GM12878 (cell line): ENCODE data around the gene JADE2. TPM values are rescaled to one million over a fixed set of nuclear protein-coding genes. Genes with fewer than 3 reads are reported as not detected.

Experiments used
- ATAC-seq: fragments of 200-7000 bp; cut with Tn5 transposase; 3 replicates; pipeline ENCODE4 v1.9.1; 2020; ENCODE audit warnings: mild to moderate bottlenecking, moderate library complexity
- BruUV-seq: library from RNA; stranded (reverse); fragments of 400-500 nt; replicated peaks from 2 replicates; lab custom pipeline; 2021; lab: Mats Ljungman, UMichigan
- CTCF ChIA-PET: fragments of 300-600 bp; sonication (Branson Sonifier 250); formaldehyde crosslinking; extraction: SDS; loops from one replicate; lab custom pipeline; 2021; ENCODE audit warnings: inconsistent platforms; lab: Yijun Ruan, JAX
- POLR2A ChIA-PET: fragments of 350-600 bp; formaldehyde crosslinking; extraction: SDS; loops from one replicate; lab custom pipeline; 2021; ENCODE audit warnings: inconsistent platforms; lab: Charles Lee
- RAD21 ChIA-PET: fragments of 300-600 bp; sonication (Branson Sonifier 250); formaldehyde crosslinking; loops from one replicate; lab custom pipeline; 2023; ENCODE audit warnings: antibody characterized with exemption; ENCODE audit not compliant: unreplicated experiment; lab: Charles Lee
- SMC1A ChIA-PET: fragments of 300-600 bp; sonication (Branson Sonifier 250); formaldehyde crosslinking; loops from one replicate; lab custom pipeline; 2023; ENCODE audit not compliant: unreplicated experiment, uncharacterized antibody; lab: Charles Lee
- DNase-seq: peaks from one replicate; pipeline ENCODE4 v3.0.0-alpha.2; 2011; ENCODE audit warnings: low read depth, low spot score
- FAIRE-seq: peaks from 3 replicates; lab custom pipeline; 2011; peaks lifted over from hg19 to GRCh38; lab: Jason Lieb, UNC
- H2AFZ ChIP-seq: 2 replicates; pipeline ENCODE4 v1.6.0; 2011; ENCODE audit warnings: low read depth, low read length, control low read depth; ENCODE audit not compliant: control insufficient read depth
- H3K27ac ChIP-seq: 2 replicates; pipeline ENCODE4 v1.5.1; 2011; ENCODE audit warnings: control low read depth; ENCODE audit not compliant: control insufficient read depth, insufficient read depth
- H3K27me3 ChIP-seq, 2 experiments: replicated peaks in 1 of 2; 2 replicates each; pipeline versions ENCODE4 v1.6.0 to v1.6.1; 2011; ENCODE audit warnings: low read length in 1 of 2; ENCODE audit not compliant: control insufficient read depth in 2 of 2, insufficient read depth in 2 of 2
- H3K36me3 ChIP-seq, 2 experiments: 2 replicates each; pipeline ENCODE4 v1.5.1; 2011; ENCODE audit warnings: low read length in 1 of 2; ENCODE audit not compliant: control insufficient read depth in 2 of 2, insufficient read depth in 2 of 2
- H3K4me1 ChIP-seq: 2 replicates; pipeline ENCODE4 v1.6.1; 2011; ENCODE audit warnings: mild to moderate bottlenecking, low read length, moderate library complexity, mixed read lengths; ENCODE audit not compliant: control insufficient read depth, insufficient read depth
- H3K4me2 ChIP-seq: 2 replicates; pipeline ENCODE4 v1.6.0; 2011; ENCODE audit warnings: control low read depth; ENCODE audit not compliant: control insufficient read depth, insufficient read depth
- H3K4me3 ChIP-seq: fragments of 200-600 bp; sonication (generic); 2 replicates; pipeline ENCODE4 v1.5.1; 2016
- H3K79me2 ChIP-seq: 2 replicates; pipeline ENCODE4 v1.6.0; 2011; ENCODE audit warnings: low read length; ENCODE audit not compliant: control insufficient read depth, insufficient read depth
- H3K9ac ChIP-seq: 2 replicates; pipeline ENCODE4 v1.8.0; 2011; ENCODE audit warnings: low read length, control low read depth, mixed read lengths; ENCODE audit not compliant: control insufficient read depth, insufficient read depth
- H3K9me3 ChIP-seq: replicated peaks from 3 replicates; pipeline ENCODE4 v1.5.1; 2011; ENCODE audit warnings: mild to moderate bottlenecking, low read length; ENCODE audit not compliant: control insufficient read depth, insufficient read depth
- H4K20me1 ChIP-seq: 2 replicates; pipeline ENCODE4 v1.6.0; 2011; ENCODE audit not compliant: control insufficient read depth, insufficient read depth
- CHD4 ChIP-seq: fragments of 200-600 bp; sonication (generic); IDR thresholded peaks from 2 replicates; pipeline ENCODE4 v1.6.1; 2016; ENCODE audit warnings: mild to moderate bottlenecking
- IRF4 ChIP-seq: IDR thresholded peaks from 2 replicates; pipeline ENCODE4 v1.6.1; 2011; ENCODE audit warnings: low read depth, low read length
- POLR2A ChIP-seq: IDR thresholded peaks from 2 replicates; pipeline ENCODE4 v1.6.1; 2011; ENCODE audit warnings: low read depth, mild to moderate bottlenecking, low read length
- SP1 ChIP-seq: IDR thresholded peaks from one replicate; pipeline ENCODE4 v1.6.1; 2011; ENCODE audit warnings: low read depth, low read length
- STAT1 ChIP-seq: fragments of 450-650 bp; conservative IDR thresholded peaks from 2 replicates; pipeline ENCODE4 v1.6.1; 2014; ENCODE audit warnings: antibody characterized with exemption, mild to moderate bottlenecking
- WRNIP1 ChIP-seq: IDR thresholded peaks from 2 replicates; pipeline ENCODE4 v1.6.1; 2011; ENCODE audit warnings: low read depth, low read length, improper control_type of control experiment, borderline replicate concordance
- ZSCAN29 ChIP-seq: fragments of 450-650 bp; IDR thresholded peaks from 2 replicates; pipeline ENCODE4 v1.6.1; 2017; ENCODE audit warnings: mild to moderate bottlenecking, moderate library complexity
- WGBS: methylation state at CpG from one replicate; pipeline ENCODE4 v1.1.6; 2016; ENCODE audit warnings: low lambda C conversion rate; ENCODE audit not compliant: insufficient replicate concordance, insufficient coverage; ENCODE audit errors: missing lambda C conversion rate; 5-methylcytosine and 5-hydroxymethylcytosine counted together
- in situ Hi-C: fragments of 300-500 bp; cut with MboI; formaldehyde crosslinking; loops from 9 replicates; pipeline ENCODE4 v1.14.3; 2018; ENCODE audit warnings: mixed read lengths
- intact Hi-C: fragments of 100-400 bp; cut with micrococcal nuclease; formaldehyde crosslinking; loops from one replicate; pipeline ENCODE4 v1.14.2; 2022; ENCODE audit not compliant: unreplicated experiment
- polyA plus RNA-seq, 11 experiments: library from polyadenylated mRNA; depleted of rRNA in 4 of 11; unstranded in 6 of 11; stranded (reverse) in 5 of 11; fragments of >200 nt; fragmentation: Nextera tagmentation in 4 of 11; fragmentation: Illumina TruSeq in 1 of 11; extraction: Ambion mirVana in 4 of 11; extraction: Trizol in 1 of 11; gene quantifications; 1 replicate in 1 of 11; 2 replicates in 10 of 11; pipeline versions ENCODE4 v1.2.1 to v1.2.3, GENCODE V29; 2011 to 2016; ENCODE audit warnings: inconsistent platforms in 2 of 11, missing spikeins in 2 of 11, low read depth in 1 of 11
- total RNA-seq, 4 experiments: library from RNA; depleted of rRNA in 3 of 4; stranded (reverse); fragments of >200 nt in 3 of 4; fragmentation: Illumina TruSeq in 1 of 4; extraction: Trizol in 1 of 4; gene quantifications; 2 replicates each; pipeline versions ENCODE4 v1.2.1 to v1.2.3, GENCODE V29; 2013 to 2021
- TF ChIP-seq, protein P1 (sequence below): IDR thresholded peaks from 2 replicates; pipeline ENCODE4 v1.6.1; 2012; ENCODE audit warnings: low read depth, low read length, improper control_type of control experiment
- TF ChIP-seq, protein P2 (sequence below): fragments of 450-650 bp; IDR thresholded peaks from 2 replicates; pipeline ENCODE4 v1.6.1; 2017; ENCODE audit warnings: low read depth, mild to moderate bottlenecking, moderate library complexity
- TF ChIP-seq, protein P3 (sequence below): IDR thresholded peaks from 2 replicates; pipeline ENCODE4 v1.6.1; 2011; ENCODE audit warnings: borderline replicate concordance, low read depth, mild to moderate bottlenecking, moderate library complexity, mixed read lengths, low read length; ENCODE audit not compliant: insufficient read depth; ENCODE audit errors: extremely low read length

JADE2 gene
- total and polyA plus RNA-seq, 10 of the 15 experiments (the other 5 are each of a cell fraction or from before 2014, with no cell fraction given), result 1.5 to 67.0 (median 22.4) TPM

DNA sequence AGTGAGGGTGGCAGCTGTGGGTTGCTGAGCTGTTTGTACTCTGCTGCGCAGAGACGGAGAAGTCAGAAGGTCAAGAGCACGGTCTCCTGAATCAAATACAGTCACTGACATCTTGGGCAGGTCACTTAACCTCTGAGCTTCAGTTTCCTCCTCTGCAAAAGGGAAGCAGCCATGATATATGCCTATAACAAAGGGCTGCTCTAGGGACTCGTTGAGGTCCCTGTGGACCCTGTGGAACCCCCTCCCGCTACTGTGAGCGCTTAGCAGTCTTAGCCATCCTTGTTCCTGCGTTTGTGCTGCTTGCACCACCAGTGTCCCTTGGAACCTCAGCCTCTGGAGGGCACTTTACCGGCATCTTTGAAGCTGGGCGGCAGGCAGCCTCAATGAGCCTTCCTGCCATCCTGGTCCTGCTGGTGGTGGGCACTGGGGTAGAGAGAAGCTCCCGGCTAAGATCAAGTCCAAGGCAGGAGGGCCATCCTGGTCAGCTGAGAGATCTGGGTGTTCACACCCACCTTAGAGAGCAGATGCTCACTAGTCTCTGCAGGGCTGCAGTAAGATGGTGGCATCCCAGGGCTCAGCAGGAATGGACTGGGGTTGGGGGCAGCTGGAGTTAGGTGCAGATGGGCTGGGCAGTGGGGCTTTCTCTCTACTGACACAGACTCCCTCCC, 8.7 kb downstream of the JADE2 start:
- no peaks in the 10 kb centered on the region for H3K27me3 ChIP-seq
- peaks cover 82% of the 10 kb centered on the region for H3K79me2 ChIP-seq
- intact Hi-C loops, result no loop called here
- no peak overlapping the region for H3K4me3 ChIP-seq
- ChIA-PET SMC1A (interaction anchor here (0.7 to 13.4 kb wide), 3 partner anchors 10 to 231 kb away, joined by 3 to 148 read pairs (median 3); no protein-coding TSS in a partner anchor), RAD21 (interaction anchor here (1.2 to 11.0 kb wide), 3 partner anchors 9 to 53 kb away, joined by 4 to 144 read pairs (median 4); no protein-coding TSS in a partner anchor), POLR2A (interaction anchor here (0.5 to 3.2 kb wide), 4 partner anchors 10 to 511 kb away, joined by 3 to 15 read pairs (median 4); no protein-coding TSS in a partner anchor), CTCF (interaction anchor here (0.9 to 12.2 kb wide), 4 partner anchors 10 to 53 kb away, joined by 3 to 145 read pairs (median 5); no protein-coding TSS in a partner anchor)
- no peak overlapping the region for H2AFZ ChIP-seq
- no peak for FAIRE-seq
- peaks cover 11 to 22% of the 10 kb centered on the region in 2 experiments for H3K36me3 ChIP-seq
- H4K20me1 ChIP-seq, result no peaks in the 10 kb centered on the region; the same call in 1 of the 2 replicates
- H3K9me3 ChIP-seq, result no peaks in the 10 kb centered on the region
- no peak overlapping the region for H3K27ac ChIP-seq
- no peak for DNase-seq
- H3K9ac ChIP-seq, result no peak overlapping the region
- TF ChIP-seq POLR2A, result peak; percentile 15; the same call in 1 of the 2 replicates
- TF ChIP-seq, protein P1, sequence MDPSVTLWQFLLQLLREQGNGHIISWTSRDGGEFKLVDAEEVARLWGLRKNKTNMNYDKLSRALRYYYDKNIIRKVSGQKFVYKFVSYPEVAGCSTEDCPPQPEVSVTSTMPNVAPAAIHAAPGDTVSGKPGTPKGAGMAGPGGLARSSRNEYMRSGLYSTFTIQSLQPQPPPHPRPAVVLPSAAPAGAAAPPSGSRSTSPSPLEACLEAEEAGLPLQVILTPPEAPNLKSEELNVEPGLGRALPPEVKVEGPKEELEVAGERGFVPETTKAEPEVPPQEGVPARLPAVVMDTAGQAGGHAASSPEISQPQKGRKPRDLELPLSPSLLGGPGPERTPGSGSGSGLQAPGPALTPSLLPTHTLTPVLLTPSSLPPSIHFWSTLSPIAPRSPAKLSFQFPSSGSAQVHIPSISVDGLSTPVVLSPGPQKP, result no peak
- BruUV-seq, result no TSS peak
- in situ Hi-C loops, result no loop called here
- no peak overlapping the region for H3K4me2 ChIP-seq
- no peak for ATAC-seq
- 60% methylated on average over 10 of the region's 10 CpGs for WGBS
- peaks cover 29% of the 10 kb centered on the region for H3K4me1 ChIP-seq

DNA sequence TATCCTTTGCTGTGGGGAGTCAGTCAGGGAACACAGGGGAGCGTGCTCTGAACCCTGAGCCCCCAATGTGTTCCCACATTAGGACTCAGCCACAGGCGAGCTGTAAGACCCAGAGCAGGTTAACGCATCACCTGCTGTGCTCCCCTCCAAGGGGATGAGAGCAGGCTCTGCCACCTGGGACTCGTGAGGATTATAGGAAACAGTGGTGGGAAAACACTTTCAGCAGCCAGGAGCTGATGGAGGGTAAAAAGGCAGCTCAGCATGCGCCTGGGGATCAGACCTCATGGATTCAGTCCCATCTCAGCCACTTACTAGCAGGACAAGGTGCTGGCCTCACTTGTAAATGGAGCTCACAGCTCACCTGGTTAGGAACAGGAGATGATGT, 9.2 kb downstream of the JADE2 start:
- H3K4me1 ChIP-seq, result peaks cover 34% of the 10 kb centered on the region
- FAIRE-seq, result no peak
- no peak overlapping the region for H3K4me2 ChIP-seq
- no peaks in the 10 kb centered on the region for H3K27me3 ChIP-seq
- peaks cover 14 to 23% of the 10 kb centered on the region in 2 experiments for H3K36me3 ChIP-seq
- ChIA-PET CTCF (interaction anchor here (0.9 to 12.2 kb wide), 3 partner anchors 10 to 53 kb away, joined by 3 to 145 read pairs (median 5); no protein-coding TSS in a partner anchor), RAD21 (interaction anchor here (1.2 to 11.0 kb wide), 2 partner anchors 9 to 20 kb away, joined by 4 to 144 read pairs; no protein-coding TSS in a partner anchor), POLR2A (interaction anchor here (0.6 to 3.2 kb wide), 4 partner anchors 9 to 171 kb away, joined by 3 to 15 read pairs (median 4); no protein-coding TSS in a partner anchor), SMC1A (interaction anchor here (13.4 kb wide), 1 partner anchor 9 kb away, joined by 148 read pairs; no protein-coding TSS in a partner anchor)
- ATAC-seq, result no peak
- WGBS, result 93% methylated on average over 5 of the region's 5 CpGs
- in situ Hi-C loops, result no loop called here
- no peak overlapping the region for H3K4me3 ChIP-seq
- no peak overlapping the region for H2AFZ ChIP-seq
- no peak for DNase-seq
- H3K9ac ChIP-seq, result no peak overlapping the region
- H3K9me3 ChIP-seq, result no peaks in the 10 kb centered on the region
- H3K79me2 ChIP-seq, result peaks cover 76% of the 10 kb centered on the region
- H4K20me1 ChIP-seq, result no peaks in the 10 kb centered on the region; the same call in 1 of the 2 replicates
- intact Hi-C loops, result no loop called here
- no peak overlapping the region for H3K27ac ChIP-seq
- no TSS peak for BruUV-seq
- TF ChIP-seq SP1 (no peak), STAT1 (no peak), IRF4 (no peak), POLR2A (no peak), ZSCAN29 (no peak), WRNIP1 (no peak), CHD4 (no peak)
- TF ChIP-seq, protein P2, sequence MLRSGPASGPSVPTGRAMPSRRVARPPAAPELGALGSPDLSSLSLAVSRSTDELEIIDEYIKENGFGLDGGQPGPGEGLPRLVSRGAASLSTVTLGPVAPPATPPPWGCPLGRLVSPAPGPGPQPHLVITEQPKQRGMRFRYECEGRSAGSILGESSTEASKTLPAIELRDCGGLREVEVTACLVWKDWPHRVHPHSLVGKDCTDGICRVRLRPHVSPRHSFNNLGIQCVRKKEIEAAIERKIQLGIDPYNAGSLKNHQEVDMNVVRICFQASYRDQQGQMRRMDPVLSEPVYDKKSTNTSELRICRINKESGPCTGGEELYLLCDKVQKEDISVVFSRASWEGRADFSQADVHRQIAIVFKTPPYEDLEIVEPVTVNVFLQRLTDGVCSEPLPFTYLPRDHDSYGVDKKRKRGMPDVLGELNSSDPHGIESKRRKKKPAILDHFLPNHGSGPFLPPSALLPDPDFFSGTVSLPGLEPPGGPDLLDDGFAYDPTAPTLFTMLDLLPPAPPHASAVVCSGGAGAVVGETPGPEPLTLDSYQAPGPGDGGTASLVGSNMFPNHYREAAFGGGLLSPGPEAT, result no peak
- TF ChIP-seq, protein P3, sequence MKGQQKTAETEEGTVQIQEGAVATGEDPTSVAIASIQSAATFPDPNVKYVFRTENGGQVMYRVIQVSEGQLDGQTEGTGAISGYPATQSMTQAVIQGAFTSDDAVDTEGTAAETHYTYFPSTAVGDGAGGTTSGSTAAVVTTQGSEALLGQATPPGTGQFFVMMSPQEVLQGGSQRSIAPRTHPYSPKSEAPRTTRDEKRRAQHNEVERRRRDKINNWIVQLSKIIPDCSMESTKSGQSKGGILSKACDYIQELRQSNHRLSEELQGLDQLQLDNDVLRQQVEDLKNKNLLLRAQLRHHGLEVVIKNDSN, result no peak
